K562 (cell line): Measurements from ENCODE around the gene FRYL. TPM values are rescaled to one million over a fixed set of nuclear protein-coding genes. Genes with fewer than 3 reads are reported as not detected.

Experiments used
- ATAC-seq: fragments of 200-7000 bp; cut with Tn5 transposase; 3 replicates; pipeline ENCODE4 v1.9.1; 2020; ENCODE audit warnings: moderate library complexity
- BruUV-seq: library from RNA; stranded (reverse); fragments of 400-500 nt; replicated peaks from 2 replicates; lab custom pipeline; 2021; lab: Mats Ljungman, UMichigan
- CTCF ChIA-PET: fragments of 300-600 bp; formaldehyde crosslinking; extraction: SDS; loops from one replicate; lab custom pipeline; 2021; ENCODE audit warnings: low intra/inter-chr PET ratio; lab: Yijun Ruan, JAX
- POLR2A ChIA-PET: fragments of 300-600, 350-650 bp; sonication (Branson Sonifier 250); formaldehyde crosslinking; extraction: SDS; loops from one replicate; lab custom pipeline; 2021; ENCODE audit warnings: antibody characterized with exemption, inconsistent platforms; lab: Yijun Ruan, JAX
- DNase-seq, 4 experiments: peaks; one replicate each; pipeline versions ENCODE4 v3.0.0 to v3.0.0-alpha.2; 2011 to 2018; ENCODE audit warnings: low spot score in 3 of 4, mixed read lengths in 3 of 4; ENCODE audit errors: extremely low read depth in 1 of 4
- FAIRE-seq: peaks from 2 replicates; lab custom pipeline; 2011; peaks lifted over from hg19 to GRCh38; lab: Jason Lieb, UNC
- H2AFZ ChIP-seq: 2 replicates; pipeline ENCODE4 v1.6.0; 2011; ENCODE audit warnings: low read depth, low read length, control low read depth, inconsistent platforms
- H3K27ac ChIP-seq: fragments of 200-600 bp; 3 replicates; pipeline ENCODE4 v1.8.0; 2011; ENCODE audit warnings: low read depth, mild to moderate bottlenecking, control low read depth, inconsistent platforms, low read length, moderate library complexity, mixed read lengths; ENCODE audit errors: extremely low read depth
- H3K27me3 ChIP-seq, 2 experiments: fragments of 300-600 bp in 1 of 2; 2 replicates in 1 of 2; 3 replicates in 1 of 2; pipeline versions ENCODE4 v1.6.0 to v1.8.0; 2011; ENCODE audit warnings: inconsistent platforms in 2 of 2, low read length in 2 of 2, mild to moderate bottlenecking in 1 of 2, mixed read lengths in 1 of 2, moderate library complexity in 1 of 2; ENCODE audit not compliant: control insufficient read depth in 2 of 2, insufficient read depth in 2 of 2
- H3K36me3 ChIP-seq: fragments of 300-600 bp; 3 replicates; pipeline ENCODE4 v1.8.0; 2011; ENCODE audit warnings: mild to moderate bottlenecking, low read length, inconsistent platforms; ENCODE audit not compliant: control insufficient read depth, insufficient read depth
- H3K4me1 ChIP-seq, 2 experiments: fragments of 200-600 bp in 1 of 2; replicated peaks in 1 of 2; 2 replicates in 1 of 2; 3 replicates in 1 of 2; pipeline versions ENCODE4 v1.5.1 to v1.8.0; 2011; ENCODE audit warnings: inconsistent platforms in 2 of 2, low read length in 2 of 2, mild to moderate bottlenecking in 1 of 2, mixed read lengths in 1 of 2, moderate library complexity in 1 of 2; ENCODE audit not compliant: control insufficient read depth in 2 of 2, insufficient read depth in 2 of 2
- H3K4me2 ChIP-seq: 2 replicates; pipeline ENCODE4 v1.6.1; 2011; ENCODE audit warnings: low read length, control low read depth, inconsistent platforms, mixed read lengths; ENCODE audit not compliant: insufficient read depth
- H3K4me3 ChIP-seq: fragments of 200-600 bp; sonication (generic), shearing (Covaris generic); 2 replicates; pipeline ENCODE4 v1.5.1; 2016; ENCODE audit warnings: control low read depth, inconsistent platforms
- H3K79me2 ChIP-seq: fragments of 200-600 bp; 3 replicates; pipeline ENCODE4 v1.8.0; 2011; ENCODE audit warnings: low read length, inconsistent platforms; ENCODE audit not compliant: control insufficient read depth, insufficient read depth
- H3K9ac ChIP-seq, 2 experiments: 2 replicates each; pipeline versions ENCODE4 v1.6.0 to v1.6.1; 2011; ENCODE audit warnings: low read depth in 2 of 2, low read length in 2 of 2, control low read depth in 1 of 2, inconsistent platforms in 1 of 2, mild to moderate bottlenecking in 1 of 2, mixed read lengths in 1 of 2; ENCODE audit not compliant: insufficient read depth in 1 of 2
- H3K9me1 ChIP-seq: one replicate; pipeline ENCODE4 v1.6.0; 2011; ENCODE audit warnings: inconsistent platforms, mild to moderate bottlenecking, low read length, moderate library complexity; ENCODE audit not compliant: control insufficient read depth, insufficient read depth
- H3K9me3 ChIP-seq: replicated peaks from 2 replicates; pipeline ENCODE4 v1.5.1; 2011; ENCODE audit warnings: low read depth, low read length, inconsistent platforms; ENCODE audit not compliant: control insufficient read depth, insufficient read depth
- H4K20me1 ChIP-seq: replicated peaks from 2 replicates; pipeline ENCODE4 v1.6.1; 2011; ENCODE audit warnings: low read length, inconsistent platforms, mixed read lengths; ENCODE audit not compliant: control insufficient read depth, insufficient read depth
- FOXA3 ChIP-seq, 2 experiments: fragments of 450-650 bp in 1 of 2; sonication (generic) in 1 of 2; formaldehyde crosslinking; IDR thresholded peaks in 1 of 2; conservative IDR thresholded peaks in 1 of 2; 2 replicates each; pipeline versions ENCODE4 v1.4.0 to v1.8.0; 2020 to 2022; ENCODE audit warnings: mild to moderate bottlenecking in 2 of 2, missing genetic modification reagents in 1 of 2
- ILK ChIP-seq: fragments of 450-650 bp; IDR thresholded peaks from 2 replicates; pipeline ENCODE4 v1.6.1; 2016; ENCODE audit warnings: missing genetic modification characterization, low read depth, mild to moderate bottlenecking, missing compliant biosample characterization, moderate library complexity, borderline replicate concordance
- MNT ChIP-seq, 2 experiments: fragments of 450-650 bp; conservative IDR thresholded peaks; 2 replicates each; pipeline ENCODE4 v1.6.1; 2017; ENCODE audit warnings: mild to moderate bottlenecking in 2 of 2, moderate library complexity in 2 of 2
- PML ChIP-seq: IDR thresholded peaks from 2 replicates; pipeline ENCODE4 v1.6.1; 2012; ENCODE audit warnings: low read length, inconsistent platforms
- RAD21 ChIP-seq, 2 experiments: fragments of 250-450 bp in 1 of 2; fragments of 450-650 bp in 1 of 2; sonication (Bioruptor Pico) in 1 of 2; formaldehyde crosslinking in 1 of 2; IDR thresholded peaks in 1 of 2; conservative IDR thresholded peaks in 1 of 2; 2 replicates each; pipeline versions ENCODE4 v1.4.0 to v1.8.0; 2020 to 2022; ENCODE audit warnings: mild to moderate bottlenecking in 2 of 2, moderate library complexity in 1 of 2
- SREBF1 ChIP-seq: fragments of 150-350 bp; IDR thresholded peaks from 2 replicates; pipeline ENCODE4 v1.6.1; 2014; ENCODE audit warnings: antibody characterized with exemption, low read depth, low read length, borderline replicate concordance
- TCF7 ChIP-seq: sonication (generic); IDR thresholded peaks from 2 replicates; pipeline ENCODE4 v1.6.1; 2016; ENCODE audit warnings: antibody characterized with exemption, borderline replicate concordance
- ZBTB1 ChIP-seq: sonication (generic); formaldehyde crosslinking; IDR thresholded peaks from 2 replicates; pipeline ENCODE4 v1.8.1; 2023; ENCODE audit warnings: missing genetic modification reagents, low read depth, mild to moderate bottlenecking, borderline replicate concordance
- WGBS: fragments of 100-300 bp; shearing (Covaris generic); methylation state at CpG from one replicate; pipeline ENCODE4 v1.1.6; 2016; ENCODE audit warnings: low coverage, mixed read lengths; ENCODE audit not compliant: insufficient coverage; ENCODE audit errors: missing lambda C conversion rate; 5-methylcytosine and 5-hydroxymethylcytosine counted together
- in situ Hi-C: fragments of 300-500 bp; cut with MboI; formaldehyde crosslinking; loops from 4 replicates; pipeline ENCODE4 v1.15.0; 2018; ENCODE audit warnings: inconsistent platforms, mixed read lengths
- intact Hi-C: fragments of 100-400 bp; cut with micrococcal nuclease; formaldehyde crosslinking; loops from 2 replicates; pipeline ENCODE4 v1.14.2; 2022
- polyA plus RNA-seq, 8 experiments: library from polyadenylated mRNA; depleted of rRNA in 4 of 8; stranded (reverse) in 5 of 8; unstranded in 3 of 8; fragments of >200 nt; fragmentation: Nextera tagmentation in 2 of 8; fragmentation: Illumina TruSeq in 1 of 8; extraction: Ambion mirVana in 2 of 8; extraction: Trizol in 1 of 8; gene quantifications; 2 replicates each; pipeline versions ENCODE4 v1.2.1 to v1.2.3, GENCODE V29; 2011 to 2014; ENCODE audit warnings: inconsistent platforms in 1 of 8, missing spikeins in 1 of 8
- total RNA-seq, 7 experiments: library from RNA; depleted of rRNA in 6 of 7; stranded (reverse); fragments of >200 nt in 6 of 7; fragmentation: Illumina TruSeq in 2 of 7; extraction: Trizol in 2 of 7; gene quantifications; 2 replicates each; pipeline versions ENCODE4 v1.2.1 to v1.2.3, GENCODE V29; 2011 to 2021; ENCODE audit warnings: low replicate concordance in 1 of 7
- TF ChIP-seq, protein P1 (sequence below), 3 experiments: IDR thresholded peaks in 2 of 3; conservative IDR thresholded peaks in 1 of 3; 2 replicates each; pipeline ENCODE4 v1.5.1; 2011 to 2012; ENCODE audit warnings: low read length in 3 of 3, mild to moderate bottlenecking in 3 of 3, control low read depth in 2 of 3, improper control_type of control experiment in 1 of 3, inconsistent platforms in 1 of 3, low read depth in 1 of 3, mixed read lengths in 1 of 3, moderate library complexity in 1 of 3; ENCODE audit not compliant: insufficient read depth in 2 of 3

Gene FRYL
- total and polyA plus RNA-seq, 9 of the 15 experiments (the other 6 are each of a cell fraction or from before 2014, with no cell fraction given) = 7.2 to 34.9 (median 15.9) TPM

- H3K9me3 ChIP-seq = no peaks in the 10 kb centered on the region
- DNase-seq = peak; percentile 12 to 45 (median 30)
- intact Hi-C loops (no loop called here), in situ Hi-C loops (no loop called here)
- H3K4me2 ChIP-seq = no peak overlapping the region
- no peak overlapping the region for H3K9ac ChIP-seq
- H2AFZ ChIP-seq = no peak overlapping the region
- TF ChIP-seq PML = no peak
- TF ChIP-seq MNT (conservative IDR thresholded peaks at IDR 0.05) = no peak
- no peak for TF ChIP-seq TCF7
- TF ChIP-seq, protein P1, sequence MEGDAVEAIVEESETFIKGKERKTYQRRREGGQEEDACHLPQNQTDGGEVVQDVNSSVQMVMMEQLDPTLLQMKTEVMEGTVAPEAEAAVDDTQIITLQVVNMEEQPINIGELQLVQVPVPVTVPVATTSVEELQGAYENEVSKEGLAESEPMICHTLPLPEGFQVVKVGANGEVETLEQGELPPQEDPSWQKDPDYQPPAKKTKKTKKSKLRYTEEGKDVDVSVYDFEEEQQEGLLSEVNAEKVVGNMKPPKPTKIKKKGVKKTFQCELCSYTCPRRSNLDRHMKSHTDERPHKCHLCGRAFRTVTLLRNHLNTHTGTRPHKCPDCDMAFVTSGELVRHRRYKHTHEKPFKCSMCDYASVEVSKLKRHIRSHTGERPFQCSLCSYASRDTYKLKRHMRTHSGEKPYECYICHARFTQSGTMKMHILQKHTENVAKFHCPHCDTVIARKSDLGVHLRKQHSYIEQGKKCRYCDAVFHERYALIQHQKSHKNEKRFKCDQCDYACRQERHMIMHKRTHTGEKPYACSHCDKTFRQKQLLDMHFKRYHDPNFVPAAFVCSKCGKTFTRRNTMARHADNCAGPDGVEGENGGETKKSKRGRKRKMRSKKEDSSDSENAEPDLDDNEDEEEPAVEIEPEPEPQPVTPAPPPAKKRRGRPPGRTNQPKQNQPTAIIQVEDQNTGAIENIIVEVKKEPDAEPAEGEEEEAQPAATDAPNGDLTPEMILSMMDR (IDR thresholded peaks at IDR 0.05 in 2 of 3, conservative IDR thresholded peaks at IDR 0.05 in 1 of 3; ENCODE audit: insufficient read depth in 2 of 3, low read depth in 1 of 3, low read length in 3 of 3) = peak; percentile 15 to 52 (median 32); a peak in 3 of 6 replicates
- TF ChIP-seq ZBTB1 (CRISPR knock-in tag) = no peak
- TF ChIP-seq ILK (tag) = no peak
- TF ChIP-seq SREBF1 = no peak
- no peak for TF ChIP-seq FOXA3 (CRISPR knock-in tag; conservative IDR thresholded peaks at IDR 0.05 in 1 of 2, IDR thresholded peaks at IDR 0.05 in 1 of 2)
- TF ChIP-seq RAD21 (CRISPR knock-in tag; conservative IDR thresholded peaks at IDR 0.05 in 1 of 2, IDR thresholded peaks at IDR 0.05 in 1 of 2) = peak in 1 of 2 experiments; percentile 33; a peak in 1 of 4 replicates
- ChIA-PET CTCF (interaction anchor here (1.2 kb wide), 1 partner anchor 406 kb away, joined by 4 read pairs; no protein-coding TSS in a partner anchor), POLR2A (no interaction called here)
- 90% methylated on average over 8 of the region's 8 CpGs for WGBS
- peak; percentile 37 for FAIRE-seq
- no peaks in the 10 kb centered on the region for H3K4me1 ChIP-seq
- no peaks in the 10 kb centered on the region for H3K27me3 ChIP-seq
- BruUV-seq = no TSS peak
- no peak overlapping the region for H3K27ac ChIP-seq
- H3K9me1 ChIP-seq = no peaks in the 10 kb centered on the region
- no peak for ATAC-seq
- no peaks in the 10 kb centered on the region for H3K79me2 ChIP-seq
- no peak overlapping the region for H3K4me3 ChIP-seq
- peaks cover 34% of the 10 kb centered on the region for H3K36me3 ChIP-seq
- no peaks in the 10 kb centered on the region for H4K20me1 ChIP-seq
Observed at GRCh38 chr4:48557478-48557877, 222.6 kb downstream of the FRYL start.
